Hepatocyte (in vitro differentiated cells): ENCODE data around the gene DISP2.

Experiments used
- CTCF ChIP-seq: fragments of 200-600 bp; sonication (generic); IDR thresholded peaks from 2 replicates; pipeline ENCODE4 v1.5.1; 2016; ENCODE audit warnings: antibody characterized with exemption, mild to moderate bottlenecking; ENCODE audit not compliant: poor library complexity
- EZH2 ChIP-seq: fragments of 200-600 bp; sonication (generic); IDR thresholded peaks from 2 replicates; pipeline ENCODE4 v1.6.1; 2016; ENCODE audit warnings: antibody characterized with exemption, mild to moderate bottlenecking, borderline replicate concordance

GRCh38 chr15:40343512-40343911 lies 14.5 kb upstream of the DISP2 start:
- TF ChIP-seq CTCF, result no peak
- no peak for TF ChIP-seq EZH2
